ENCODE results near the gene AKR1C8. TPM values are rescaled to one million over a fixed set of nuclear protein-coding genes. Genes with fewer than 3 reads are reported as not detected.

AKR1C8 gene
- total and polyA plus RNA-seq, 2 donors (not counting 3 experiments of a cell fraction or from before 2014, with no cell fraction given), result not detected

- H3K27ac ChIP-seq (ENCODE audit: insufficient read depth, low read depth, low read length), result no peak overlapping the region
- DNase-seq (ENCODE audit: low read depth, low spot score), result no peak
- H3K36me3 ChIP-seq (ENCODE audit: control insufficient read depth in 2 of 2, extremely low read depth in 1 of 2, insufficient read depth in 2 of 2, low read length in 2 of 2), result no peaks in the 10 kb centered on the region
- H3K4me3 ChIP-seq (replicated peaks in 1 of 3; ENCODE audit: insufficient read depth in 1 of 3, low read depth in 1 of 3, low read length in 3 of 3), result no peak overlapping the region
- no peak overlapping the region for H3K9ac ChIP-seq (replicated peaks; ENCODE audit: extremely low read depth, insufficient read depth, low read length)
- no peak overlapping the region for H2AFZ ChIP-seq (ENCODE audit: low read depth, low read length)
- CTCF ChIA-PET, result interaction anchor here (1.1 kb wide), 1 partner anchor 338 kb away, joined by 3 read pairs; no protein-coding TSS in a partner anchor
- no peaks in the 10 kb centered on the region for H4K20me1 ChIP-seq (replicated peaks; ENCODE audit: control insufficient read depth, extremely low read depth, insufficient read depth, low read length)
- FAIRE-seq, result no peak
- POLR2A ChIA-PET, result no interaction called here
- no peaks in the 10 kb centered on the region for H3K79me2 ChIP-seq (ENCODE audit: control insufficient read depth, insufficient read depth, low read length)
- no TSS peak for BruUV-seq (replicated peaks)
- dilution Hi-C loops (cut with MboI; ENCODE audit: extremely low pct_ligation_motif_present, low sequenced_read_pairs) (no loop called here), intact Hi-C loops (cut with micrococcal nuclease) (no loop called here)
- no peaks in the 10 kb centered on the region for H3K4me1 ChIP-seq (ENCODE audit: control insufficient read depth, extremely low read depth, insufficient read depth, low read length)
- H3K9me3 ChIP-seq (replicated peaks; ENCODE audit: control insufficient read depth, insufficient read depth, low read length), result no peaks in the 10 kb centered on the region
- H3K27me3 ChIP-seq (ENCODE audit: control insufficient read depth in 2 of 2, insufficient read depth in 2 of 2, low read length in 2 of 2), result no peaks in the 10 kb centered on the region
- TF ChIP-seq POLR2AphosphoS5 (IDR thresholded peaks at IDR 0.05; ENCODE audit: insufficient read depth, low read depth, low read length) (no peak), MYC (IDR thresholded peaks at IDR 0.05; ENCODE audit: low read depth, low read length) (no peak), EZH2 (IDR thresholded peaks at IDR 0.05; ENCODE audit: borderline replicate concordance, low read depth, low read length, severe bottlenecking) (no peak), GATA2 (IDR thresholded peaks at IDR 0.05; ENCODE audit: insufficient read depth, insufficient read length, low read depth, low read length) (no peak), JUN (IDR thresholded peaks at IDR 0.05; ENCODE audit: borderline replicate concordance, insufficient read depth, insufficient read length, low read depth) (no peak), POLR2A (IDR thresholded peaks at IDR 0.05; ENCODE audit: low read depth, low read length) (no peak)
- H3K4me2 ChIP-seq (ENCODE audit: insufficient read depth, low read length), result no peak overlapping the region
- H3K9me1 ChIP-seq (replicated peaks; ENCODE audit: control insufficient read depth, extremely low read depth, insufficient read depth, low read length), result no peaks in the 10 kb centered on the region
Observed at GRCh38 chr10:5187867-5188266, 2.9 kb upstream of the AKR1C8 start.

GRCh38 chr10:5183923-5184322 lies 1.0 kb downstream of the AKR1C8 start:
- H4K20me1 ChIP-seq (replicated peaks; ENCODE audit: control insufficient read depth, extremely low read depth, insufficient read depth, low read length), result no peaks in the 10 kb centered on the region
- H3K27ac ChIP-seq (ENCODE audit: insufficient read depth, low read depth, low read length), result no peak overlapping the region
- no peak for FAIRE-seq
- H3K9me3 ChIP-seq (replicated peaks; ENCODE audit: control insufficient read depth, insufficient read depth, low read length), result no peaks in the 10 kb centered on the region
- no peak for DNase-seq (ENCODE audit: low read depth, low spot score)
- no peak overlapping the region for H3K4me2 ChIP-seq (ENCODE audit: insufficient read depth, low read length)
- TF ChIP-seq FOS (IDR thresholded peaks at IDR 0.05; ENCODE audit: borderline replicate concordance, insufficient read depth, low read length), result no peak
- no peak for TF ChIP-seq GATA2 (IDR thresholded peaks at IDR 0.05; ENCODE audit: insufficient read depth, insufficient read length, low read depth, low read length)
- no peak for TF ChIP-seq MYC (IDR thresholded peaks at IDR 0.05; ENCODE audit: low read depth, low read length)
- TF ChIP-seq EZH2 (IDR thresholded peaks at IDR 0.05; ENCODE audit: borderline replicate concordance, low read depth, low read length, severe bottlenecking), result no peak
- no peak for TF ChIP-seq POLR2AphosphoS5 (IDR thresholded peaks at IDR 0.05; ENCODE audit: insufficient read depth, low read depth, low read length)
- TF ChIP-seq POLR2A (IDR thresholded peaks at IDR 0.05; ENCODE audit: low read depth, low read length), result no peak
- TF ChIP-seq CTCF (IDR thresholded peaks at IDR 0.05; ENCODE audit: extremely low read depth in 1 of 2, insufficient read depth in 1 of 2, low read depth in 1 of 2, low read length in 2 of 2), result no peak
- TF ChIP-seq MAX (IDR thresholded peaks at IDR 0.05; ENCODE audit: insufficient read depth, insufficient read length), result no peak
- no peak for TF ChIP-seq JUN (IDR thresholded peaks at IDR 0.05; ENCODE audit: borderline replicate concordance, insufficient read depth, insufficient read length, low read depth)
- no peak overlapping the region for H3K9ac ChIP-seq (replicated peaks; ENCODE audit: extremely low read depth, insufficient read depth, low read length)
- intact Hi-C loops (cut with micrococcal nuclease) (no loop called here), dilution Hi-C loops (cut with MboI; ENCODE audit: extremely low pct_ligation_motif_present, low sequenced_read_pairs) (no loop called here)
- POLR2A ChIA-PET, result no interaction called here
- no peaks in the 10 kb centered on the region for H3K27me3 ChIP-seq (ENCODE audit: control insufficient read depth in 2 of 2, insufficient read depth in 2 of 2, low read length in 2 of 2)
- H3K79me2 ChIP-seq (ENCODE audit: control insufficient read depth, insufficient read depth, low read length), result no peaks in the 10 kb centered on the region
- H3K4me1 ChIP-seq (ENCODE audit: control insufficient read depth, extremely low read depth, insufficient read depth, low read length), result no peaks in the 10 kb centered on the region
- no peaks in the 10 kb centered on the region for H3K9me1 ChIP-seq (replicated peaks; ENCODE audit: control insufficient read depth, extremely low read depth, insufficient read depth, low read length)
- H3K4me3 ChIP-seq (replicated peaks in 1 of 3; ENCODE audit: insufficient read depth in 1 of 3, low read depth in 1 of 3, low read length in 3 of 3), result no peak overlapping the region
- H3K36me3 ChIP-seq (ENCODE audit: control insufficient read depth in 2 of 2, extremely low read depth in 1 of 2, insufficient read depth in 2 of 2, low read length in 2 of 2), result no peaks in the 10 kb centered on the region
- H2AFZ ChIP-seq (ENCODE audit: low read depth, low read length), result no peak overlapping the region
- CTCF ChIA-PET, result no interaction called here
- BruUV-seq (replicated peaks), result no TSS peak
